H7 (cell line): ENCODE measurements around the gene SEMA3C. TPM values are rescaled to one million over a fixed set of nuclear protein-coding genes. Genes with fewer than 3 reads are reported as not detected.

Experiments
- DNase-seq: peaks from one replicate; pipeline ENCODE4 v3.0.0; 2012
- H3K27me3 ChIP-seq: 2 replicates; pipeline ENCODE4 v1.6.0; 2011; ENCODE audit warnings: mild to moderate bottlenecking, low read length; ENCODE audit not compliant: control insufficient read depth, insufficient read depth
- H3K36me3 ChIP-seq: replicated peaks from 2 replicates; pipeline ENCODE4 v1.5.1; 2011; ENCODE audit warnings: low read length; ENCODE audit not compliant: control insufficient read depth, insufficient read depth
- H3K4me3 ChIP-seq: 2 replicates; pipeline ENCODE4 v1.5.1; 2011; ENCODE audit warnings: low read depth, mild to moderate bottlenecking, control low read depth, low read length, moderate library complexity; ENCODE audit not compliant: insufficient read depth
- total RNA-seq: library from RNA; depleted of rRNA; stranded (reverse); fragments of >200 nt; shearing (Covaris generic); gene quantifications from 2 replicates; pipeline ENCODE4 v1.2.3, GENCODE V29; 2014

Gene SEMA3C
- total RNA-seq, 1 experiment from 2014 or later, result 2.1 TPM

GRCh38 chr7:80859272-80859970 is 59.4 kb downstream of the SEMA3C start:
- DNase-seq, result no peak
- Histone ChIP-seq H3K36me3 (no peaks in the 10 kb centered on the region), H3K4me3 (no peak overlapping the region), H3K27me3 (no peaks in the 10 kb centered on the region)

- DNase-seq, result no peak
- Histone ChIP-seq H3K27me3 (no peaks in the 10 kb centered on the region), H3K4me3 (no peak overlapping the region), H3K36me3 (no peaks in the 10 kb centered on the region)
These were observed 60.5 kb downstream of the SEMA3C start for GRCh38 chr7:80858141-80858903.

GRCh38 chr7:80856769-80857168 is 62.1 kb downstream of the SEMA3C start:
- no peak for DNase-seq
- Histone ChIP-seq H3K36me3 (no peaks in the 10 kb centered on the region), H3K4me3 (no peak overlapping the region), H3K27me3 (no peaks in the 10 kb centered on the region)

GRCh38 chr7:80851896-80852476 is 66.9 kb downstream of the SEMA3C start:
- Histone ChIP-seq H3K36me3 (no peaks in the 10 kb centered on the region), H3K4me3 (no peak overlapping the region), H3K27me3 (no peaks in the 10 kb centered on the region)
- no peak for DNase-seq

GRCh38 chr7:80848841-80849240 is 70.0 kb downstream of the SEMA3C start:
- no peaks in the 10 kb centered on the region for H3K36me3 ChIP-seq
- H3K27me3 ChIP-seq, result no peaks in the 10 kb centered on the region
- no peak for DNase-seq

GRCh38 chr7:80847895-80848294 is 71.0 kb downstream of the SEMA3C start:
- Histone ChIP-seq H3K4me3 (no peak overlapping the region), H3K27me3 (no peaks in the 10 kb centered on the region), H3K36me3 (no peaks in the 10 kb centered on the region)
- DNase-seq, result no peak

More at GRCh38 chr7:80848841-80849240, 70.0 kb downstream of the SEMA3C start:
- H3K4me3 ChIP-seq, result no peak overlapping the region

- H3K4me3 ChIP-seq, result no peak overlapping the region
- no peak for DNase-seq
- H3K36me3 ChIP-seq, result no peaks in the 10 kb centered on the region
These were observed 71.8 kb downstream of the SEMA3C start for GRCh38 chr7:80847027-80847426.

GRCh38 chr7:80844916-80845315 is 73.9 kb downstream of the SEMA3C start:
- no peak for DNase-seq
- Histone ChIP-seq H3K27me3 (no peaks in the 10 kb centered on the region), H3K4me3 (no peak overlapping the region), H3K36me3 (no peaks in the 10 kb centered on the region)

More at GRCh38 chr7:80847027-80847426, 71.8 kb downstream of the SEMA3C start:
- no peaks in the 10 kb centered on the region for H3K27me3 ChIP-seq

- Histone ChIP-seq H3K36me3 (no peaks in the 10 kb centered on the region), H3K4me3 (no peak overlapping the region), H3K27me3 (no peaks in the 10 kb centered on the region)
- no peak for DNase-seq
These were observed 75.7 kb downstream of the SEMA3C start for GRCh38 chr7:80843018-80843677.

- DNase-seq, result no peak
- H3K27me3 ChIP-seq, result no peaks in the 10 kb centered on the region
- H3K36me3 ChIP-seq, result no peaks in the 10 kb centered on the region
- H3K4me3 ChIP-seq, result no peak overlapping the region
These were observed 76.6 kb downstream of the SEMA3C start for GRCh38 chr7:80842022-80842790.

GRCh38 chr7:80841423-80841955 is 77.4 kb downstream of the SEMA3C start:
- DNase-seq, result no peak
- H3K27me3 ChIP-seq, result no peaks in the 10 kb centered on the region
- H3K36me3 ChIP-seq, result no peaks in the 10 kb centered on the region
- H3K4me3 ChIP-seq, result no peak overlapping the region

GRCh38 chr7:80840681-80841080 is 78.2 kb downstream of the SEMA3C start:
- no peaks in the 10 kb centered on the region for H3K27me3 ChIP-seq
- DNase-seq, result no peak
- H3K36me3 ChIP-seq, result no peaks in the 10 kb centered on the region
- H3K4me3 ChIP-seq, result no peak overlapping the region

GRCh38 chr7:80839855-80840254 is 79.0 kb downstream of the SEMA3C start:
- Histone ChIP-seq H3K27me3 (no peaks in the 10 kb centered on the region), H3K4me3 (no peak overlapping the region), H3K36me3 (no peaks in the 10 kb centered on the region)
- DNase-seq, result no peak

- Histone ChIP-seq H3K4me3 (no peak overlapping the region), H3K27me3 (no peaks in the 10 kb centered on the region), H3K36me3 (no peaks in the 10 kb centered on the region)
- DNase-seq, result no peak
These were observed 80.2 kb downstream of the SEMA3C start for GRCh38 chr7:80838643-80839042.
